Measurements from ENCODE around the gene FAM193B.
A peak's percentile ranks its signal among the peaks of the same experiment; 100 is the strongest.
"Not testable (repeated sequence)": the region's sequence is repeated elsewhere in the genome, so short reads cannot be mapped to it uniquely, and the experiment has no call there.

The FAM193B gene

GRCh38 chr5:177537389-177538361 is 16.7 kb downstream of the FAM193B start:
- DNase-seq (ENCODE audit: low read depth, low spot score), result peak; percentile 45

GRCh38 chr5:177536386-177536785 is 18.0 kb downstream of the FAM193B start:
- DNase-seq (ENCODE audit: low read depth, low spot score), result no peak

DNA sequence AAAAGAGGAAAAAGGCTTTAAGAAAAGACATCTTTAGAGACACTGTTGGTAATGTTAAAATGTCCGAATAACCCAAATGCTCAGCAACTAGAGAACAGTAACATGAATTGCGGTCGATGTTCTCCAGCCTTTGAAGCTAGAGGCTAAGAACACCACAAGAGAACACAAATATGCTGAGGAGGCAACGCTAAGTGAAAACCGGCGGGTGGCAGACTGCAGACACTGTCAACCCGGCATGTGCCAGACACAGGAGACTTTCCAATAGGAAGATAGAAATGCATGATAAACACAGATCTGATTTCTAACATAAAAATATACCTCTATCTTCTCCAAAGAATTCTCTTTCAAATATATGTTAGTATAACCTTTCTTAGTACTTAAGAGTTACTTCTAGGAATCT is 19.2 kb downstream of the FAM193B start:
- no peak for DNase-seq (ENCODE audit: low read depth, low spot score)

DNA sequence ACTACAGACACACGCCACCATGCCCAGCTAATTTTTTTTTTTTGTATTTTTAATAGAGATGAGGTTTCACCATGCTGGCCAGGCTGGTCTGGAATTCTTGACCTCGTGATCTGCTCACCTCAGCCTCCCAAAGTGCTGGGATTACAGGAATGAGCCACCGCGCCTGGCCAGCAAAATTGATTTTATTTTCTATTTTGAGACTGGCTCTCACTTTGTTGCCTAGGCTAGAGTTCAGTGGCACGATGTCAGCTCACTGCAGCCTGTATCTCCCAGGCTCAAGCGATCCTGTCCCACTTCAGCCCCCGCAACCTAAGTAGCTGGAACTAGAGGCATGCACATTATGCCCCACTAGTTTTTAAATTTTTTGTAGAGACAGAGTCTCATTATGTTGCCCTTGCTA is 19.9 kb downstream of the FAM193B start:
- DNase-seq (ENCODE audit: low read depth, low spot score), result not testable (repeated sequence)

- DNase-seq (ENCODE audit: low read depth, low spot score), result no peak
These were observed 23.0 kb downstream of the FAM193B start for GRCh38 chr5:177531209-177531940.

DNA sequence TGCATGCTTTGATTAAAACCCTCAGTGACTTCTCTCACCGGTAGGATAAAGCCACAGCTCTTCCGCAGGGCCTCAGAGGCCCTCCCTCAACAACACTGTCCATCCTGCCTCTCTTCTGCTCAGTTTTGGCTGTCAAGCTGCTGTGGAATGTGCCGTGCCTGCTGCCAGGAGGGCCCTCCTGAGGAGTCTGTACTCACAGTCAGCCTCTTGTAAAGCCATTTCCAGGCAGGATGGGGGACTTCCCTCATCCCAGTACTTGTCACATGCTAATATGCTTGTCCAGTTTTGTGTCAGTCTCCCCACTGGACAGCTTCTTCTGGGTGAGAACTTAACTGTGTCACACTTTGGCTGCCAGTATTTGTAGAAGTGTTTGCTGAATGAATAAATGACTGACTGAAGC is 23.7 kb downstream of the FAM193B start:
- DNase-seq (ENCODE audit: low read depth, low spot score), result no peak

GRCh38 chr5:177529247-177530203 is 24.8 kb downstream of the FAM193B start:
- no peak for DNase-seq (ENCODE audit: low read depth, low spot score)

GRCh38 chr5:177528631-177529030 is 25.7 kb downstream of the FAM193B start:
- no peak for DNase-seq (ENCODE audit: low read depth, low spot score)

- no peak for DNase-seq (ENCODE audit: low read depth, low spot score)
These were observed 26.8 kb downstream of the FAM193B start for GRCh38 chr5:177527595-177527994.

DNA sequence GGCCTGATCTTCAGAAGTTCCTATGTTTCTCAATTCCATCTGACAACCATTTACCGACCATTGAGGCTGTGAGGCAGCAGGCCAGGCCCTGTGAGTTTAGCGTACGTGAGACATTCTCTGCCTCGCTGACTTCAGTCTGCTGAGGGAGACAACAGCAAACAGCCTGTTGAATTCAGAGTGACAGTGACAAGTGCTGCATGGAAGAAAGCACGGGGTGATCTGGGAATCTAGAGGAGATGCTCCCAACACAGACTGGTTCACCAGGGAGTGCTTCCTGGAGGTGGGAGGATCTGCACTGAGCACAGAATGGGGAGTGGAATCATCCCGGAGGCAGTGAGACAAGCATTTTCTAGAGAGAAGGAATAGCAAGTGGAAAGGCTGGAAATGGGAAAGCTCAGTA is 27.6 kb downstream of the FAM193B start:
- no peak for DNase-seq (ENCODE audit: low read depth, low spot score)

DNA sequence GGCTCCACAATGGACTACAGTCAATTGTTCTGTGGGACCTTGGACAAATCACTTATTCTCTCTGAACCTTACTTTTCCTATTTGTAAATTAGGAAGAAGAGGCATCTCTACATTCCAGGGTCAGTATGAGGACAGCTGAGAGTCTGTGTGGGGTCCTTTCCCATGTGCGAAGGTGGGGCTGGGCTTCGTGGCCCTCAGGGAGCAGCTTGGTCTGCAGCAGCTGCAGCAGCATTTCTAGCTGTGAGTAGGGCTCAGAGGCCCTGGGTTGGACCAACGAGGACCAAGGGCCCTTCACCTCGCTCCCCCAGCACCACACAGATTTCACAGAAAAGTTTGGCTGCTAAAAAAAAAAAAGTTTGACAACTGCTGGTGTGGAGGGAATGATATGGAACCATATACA is 28.2 kb downstream of the FAM193B start:
- DNase-seq (ENCODE audit: low read depth, low spot score), result no peak

GRCh38 chr5:177524941-177525655 is 29.3 kb downstream of the FAM193B start:
- DNase-seq (ENCODE audit: low read depth, low spot score), result no peak

- DNase-seq (ENCODE audit: low read depth, low spot score), result no peak
These were observed 29.8 kb downstream of the FAM193B start for GRCh38 chr5:177524539-177524900.

DNA sequence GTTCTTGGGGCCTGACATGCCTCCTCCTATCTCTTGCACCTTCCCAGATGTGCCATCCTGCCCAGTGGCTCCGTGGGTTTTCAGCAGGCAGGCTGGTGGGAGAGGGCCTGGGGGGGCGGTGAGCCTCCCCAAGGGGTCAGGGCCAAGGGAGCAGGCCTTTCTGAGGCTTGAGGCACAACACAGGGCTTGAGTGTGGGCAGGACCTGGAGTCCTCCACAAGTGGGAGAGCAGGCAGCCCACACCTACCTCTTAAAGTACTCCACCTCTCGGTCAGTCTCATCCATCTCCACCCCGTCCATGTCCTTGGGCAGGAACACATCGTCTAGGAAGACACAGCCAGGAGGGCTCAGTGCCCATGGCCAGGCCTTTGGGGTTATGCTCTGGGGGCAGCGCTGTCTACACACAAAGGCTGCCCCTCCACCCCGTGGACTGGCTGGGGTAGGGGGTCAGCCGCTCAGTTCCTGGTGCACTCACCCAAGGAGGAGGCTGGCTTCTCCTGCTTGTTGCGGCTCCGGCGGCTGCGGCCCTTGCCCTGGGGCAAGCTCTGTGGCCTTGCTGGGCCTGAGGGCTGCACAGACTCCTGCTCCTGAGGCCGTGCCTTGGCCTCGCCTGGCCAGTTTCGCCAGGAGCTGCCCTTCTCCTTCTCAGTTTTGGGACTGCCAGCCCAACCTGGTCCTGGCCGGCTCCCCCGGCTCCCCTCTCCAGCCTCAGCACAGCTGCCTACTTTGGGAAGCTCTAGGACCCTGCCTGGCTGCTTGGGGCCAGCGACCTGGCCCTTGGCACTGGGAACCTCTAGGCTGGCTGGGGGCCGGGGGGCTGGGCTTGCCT is 30.4 kb downstream of the FAM193B start:
- no peak for DNase-seq (ENCODE audit: low read depth, low spot score)

- no peak for DNase-seq (ENCODE audit: low read depth, low spot score)
These were observed 33.3 kb downstream of the FAM193B start for GRCh38 chr5:177520916-177521513.

DNA sequence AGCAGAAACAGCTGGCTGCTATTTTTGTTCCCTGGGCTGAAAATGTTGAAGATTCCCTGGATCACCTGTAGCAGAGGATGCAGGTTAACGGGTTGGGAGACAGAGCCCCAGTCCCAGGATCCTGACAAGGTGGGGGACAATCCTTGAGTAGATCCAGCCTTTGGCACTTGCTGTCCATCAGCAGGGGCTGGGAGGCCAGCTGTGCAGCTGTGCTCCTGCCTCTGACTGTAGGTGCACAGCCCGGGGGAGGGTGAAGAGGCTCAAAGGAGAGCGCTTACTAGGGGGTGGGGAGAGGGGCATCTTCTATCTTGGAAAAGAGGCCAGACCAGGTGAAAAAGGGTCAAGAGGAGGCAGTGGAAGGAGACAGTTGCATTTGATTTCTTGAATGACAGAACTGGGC is 34.1 kb downstream of the FAM193B start:
- no peak for DNase-seq (ENCODE audit: low read depth, low spot score)

DNA sequence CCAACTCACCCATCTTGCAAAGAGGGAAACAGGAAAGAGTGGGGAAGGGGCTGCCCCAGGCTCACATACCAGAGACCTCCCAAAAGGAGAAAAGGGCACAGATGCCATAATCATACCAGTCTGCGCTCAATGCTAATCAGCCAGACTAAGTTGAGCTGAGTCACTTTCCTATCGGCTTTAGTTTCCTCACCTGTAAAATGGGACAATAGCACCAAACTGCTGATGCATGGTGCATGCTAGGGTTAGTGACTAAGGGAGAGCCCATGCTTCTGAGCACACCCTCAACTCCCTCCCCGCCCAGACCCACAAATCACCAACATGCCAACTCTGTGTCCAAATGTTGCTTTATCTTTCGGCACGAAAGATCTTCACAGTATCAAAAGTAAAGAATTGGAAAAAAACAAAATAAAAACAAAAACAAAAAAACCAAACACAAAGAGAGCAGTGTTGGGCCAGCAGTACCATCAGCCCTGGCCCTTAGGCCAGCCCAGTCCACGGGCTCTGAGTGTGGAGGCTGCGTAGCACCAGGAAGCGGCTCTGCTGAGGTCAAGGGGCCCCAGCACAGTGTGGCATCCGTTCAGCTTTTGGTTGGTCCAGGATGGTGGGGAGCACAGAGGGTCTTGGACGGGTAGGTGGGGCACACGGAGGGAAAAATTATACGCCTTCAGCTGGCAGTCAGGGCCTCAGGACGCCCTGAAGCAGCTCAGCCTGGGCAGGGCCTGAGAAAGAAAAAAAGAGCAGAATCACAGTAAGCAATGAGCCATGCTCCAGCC is 34.7 kb downstream of the FAM193B start:
- DNase-seq (ENCODE audit: low read depth, low spot score), result no peak

- DNase-seq (ENCODE audit: low read depth, low spot score), result peak; percentile 98
These were observed 37.5 kb downstream of the FAM193B start, which contains the start of gene DDX41 for GRCh38 chr5:177516601-177517568. DDX41 (minus strand) TSS chr5:177516961; CDS start chr5:177516945, 16 bp downstream.
